HCT116 (cell line): Measurements from ENCODE around the gene OR4E2. TPM values are rescaled to one million over a fixed set of nuclear protein-coding genes. Genes with fewer than 3 reads are reported as not detected.

Experiments used
- ATAC-seq: fragments of 200-7000 bp; cut with Tn5 transposase; 2 replicates; pipeline ENCODE4 v1.9.1; 2020; ENCODE audit warnings: mild to moderate bottlenecking, moderate library complexity
- BruUV-seq: library from RNA; stranded (reverse); fragments of 400-500 nt; replicated peaks from 2 replicates; lab custom pipeline; 2021; lab: Mats Ljungman, UMichigan
- CTCF ChIA-PET: fragments of 300-600 bp; sonication (Branson Sonifier 250); formaldehyde crosslinking; loops from one replicate; lab custom pipeline; 2021; ENCODE audit warnings: antibody characterized with exemption; lab: Charles Lee
- POLR2A ChIA-PET: fragments of 300-600, 350-600 bp; sonication (Branson Sonifier 250); formaldehyde crosslinking; loops from one replicate; lab custom pipeline; 2021; ENCODE audit warnings: antibody characterized with exemption; lab: Charles Lee
- RAD21 ChIA-PET, 2 experiments: fragments of 300-600 bp; sonication (Branson Sonifier 250); formaldehyde crosslinking; loops; one replicate each; lab custom pipeline; 2023; ENCODE audit warnings: low total read pairs in 2 of 2; ENCODE audit not compliant: uncharacterized antibody in 2 of 2, unreplicated experiment in 2 of 2, low non-redundant PET in 1 of 2; lab: Charles Lee
- DNase-seq: peaks from one replicate; pipeline ENCODE4 v3.0.0-alpha.2; 2010; ENCODE audit warnings: low read depth, low spot score
- H2AFZ ChIP-seq: fragments of 200-600 bp; shearing (Covaris generic), sonication (generic); 2 replicates; pipeline ENCODE4 v1.6.1; 2017; ENCODE audit warnings: low read depth, mixed run types, mixed read lengths, antibody characterized with exemption, low read length; ENCODE audit not compliant: poor library complexity, severe bottlenecking
- H3K27ac ChIP-seq: 2 replicates; pipeline ENCODE4 v1.5.1; 2012; ENCODE audit warnings: low read depth, low read length
- H3K27me3 ChIP-seq: fragments of 200-600 bp; sonication (generic); 2 replicates; pipeline ENCODE4 v1.6.1; 2016; ENCODE audit warnings: mixed run types, low read length, mixed read lengths; ENCODE audit not compliant: insufficient read depth
- H3K36me3 ChIP-seq, 2 experiments: fragments of 200-500 bp in 1 of 2; fragments of 200-600 bp in 1 of 2; sonication (Bioruptor generic) in 1 of 2; sonication (generic) in 1 of 2; 2 replicates each; pipeline versions ENCODE4 v1.5.1 to v1.6.1; 2014 to 2016; ENCODE audit warnings: low read length in 2 of 2, inconsistent platforms in 1 of 2, mixed read lengths in 1 of 2, mixed run types in 1 of 2; ENCODE audit not compliant: insufficient read depth in 2 of 2, control insufficient read depth in 1 of 2
- H3K4me1 ChIP-seq, 2 experiments: fragments of 200-600 bp in 1 of 2; sonication (generic) in 1 of 2; 2 replicates each; pipeline versions ENCODE4 v1.5.1 to v1.6.1; 2012 to 2017; ENCODE audit warnings: low read length in 2 of 2, inconsistent platforms in 1 of 2, mild to moderate bottlenecking in 1 of 2, mixed read lengths in 1 of 2, mixed run types in 1 of 2, moderate library complexity in 1 of 2; ENCODE audit not compliant: insufficient read depth in 2 of 2, control insufficient read depth in 1 of 2
- H3K4me2 ChIP-seq: fragments of 200-600 bp; sonication (generic); 2 replicates; pipeline ENCODE4 v1.6.1; 2017; ENCODE audit warnings: mixed run types, low read length, mixed read lengths
- H3K4me3 ChIP-seq, 2 experiments: fragments of 200-600 bp in 1 of 2; sonication (generic) in 1 of 2; replicated peaks in 1 of 2; 2 replicates each; pipeline ENCODE4 v1.5.1; 2011 to 2016; ENCODE audit warnings: low read length in 2 of 2, control low read depth in 1 of 2, low read depth in 1 of 2, mild to moderate bottlenecking in 1 of 2, mixed read lengths in 1 of 2, mixed run types in 1 of 2
- H3K79me2 ChIP-seq: fragments of 200-600 bp; sonication (generic); 2 replicates; pipeline ENCODE4 v1.6.1; 2017; ENCODE audit warnings: mild to moderate bottlenecking, mixed run types, low read length, moderate library complexity, mixed read lengths; ENCODE audit not compliant: insufficient read depth
- H3K9ac ChIP-seq: fragments of 200-600 bp; sonication (generic); 2 replicates; pipeline ENCODE4 v1.6.1; 2016; ENCODE audit warnings: low read length, mixed read lengths
- H3K9me2 ChIP-seq: fragments of 200-600 bp; sonication (generic), shearing (Covaris generic); 2 replicates; pipeline ENCODE4 v1.6.1; 2017; ENCODE audit warnings: mixed run types, mild to moderate bottlenecking, moderate library complexity; ENCODE audit not compliant: insufficient read depth
- H3K9me3 ChIP-seq, 2 experiments: fragments of 200-500 bp in 1 of 2; fragments of 200-600 bp in 1 of 2; sonication (Bioruptor generic) in 1 of 2; sonication (generic) in 1 of 2; 2 replicates each; pipeline ENCODE4 v1.6.1; 2014 to 2017; ENCODE audit warnings: low read length in 2 of 2, mixed read lengths in 2 of 2, inconsistent platforms in 1 of 2, low read depth in 1 of 2, mild to moderate bottlenecking in 1 of 2, mixed run types in 1 of 2, moderate library complexity in 1 of 2; ENCODE audit not compliant: control insufficient read depth in 1 of 2, insufficient read depth in 1 of 2
- H4K20me1 ChIP-seq: fragments of 200-600 bp; sonication (generic), shearing (Covaris generic); 2 replicates; pipeline ENCODE4 v1.6.1; 2017; ENCODE audit warnings: mixed run types, mild to moderate bottlenecking, moderate library complexity; ENCODE audit not compliant: insufficient read depth
- ATF3 ChIP-seq: IDR thresholded peaks from 2 replicates; pipeline ENCODE4 v1.6.1; 2012
- CBX3 ChIP-seq: IDR thresholded peaks from 2 replicates; pipeline ENCODE4 v1.6.1; 2012; ENCODE audit warnings: low read depth
- CTCF ChIP-seq, 3 experiments: fragments of 200-600 bp in 1 of 3; sonication (generic) in 1 of 3; IDR thresholded peaks in 2 of 3; conservative IDR thresholded peaks in 1 of 3; 2 replicates each; pipeline ENCODE4 v1.5.1; 2012 to 2017; ENCODE audit warnings: low read depth in 2 of 3, low read length in 2 of 3, antibody characterized with exemption in 1 of 3, borderline replicate concordance in 1 of 3, control low read depth in 1 of 3, mild to moderate bottlenecking in 1 of 3, mixed read lengths in 1 of 3, mixed run types in 1 of 3, moderate library complexity in 1 of 3; ENCODE audit not compliant: insufficient read depth in 1 of 3
- EGR1 ChIP-seq: IDR thresholded peaks from 2 replicates; pipeline ENCODE4 v1.6.1; 2012; ENCODE audit warnings: low read depth
- ELF1 ChIP-seq: IDR thresholded peaks from 2 replicates; pipeline ENCODE4 v1.6.1; 2012; ENCODE audit warnings: low read depth, borderline replicate concordance
- EZH2 ChIP-seq: fragments of 200-600 bp; sonication (generic); IDR thresholded peaks from 2 replicates; pipeline ENCODE4 v1.6.1; 2017; ENCODE audit warnings: antibody characterized with exemption, mixed run types
- EZH2phosphoT487 ChIP-seq: fragments of 200-600 bp; IDR thresholded peaks from 2 replicates; pipeline ENCODE4 v1.6.1; 2018; ENCODE audit warnings: antibody characterized with exemption, borderline replicate concordance
- FOSL1 ChIP-seq: IDR thresholded peaks from 2 replicates; pipeline ENCODE4 v1.6.1; 2012; ENCODE audit warnings: low read depth
- JUND ChIP-seq: IDR thresholded peaks from 2 replicates; pipeline ENCODE4 v1.6.1; 2012
- POLR2A ChIP-seq: IDR thresholded peaks from 2 replicates; pipeline ENCODE4 v1.7.0; 2011; ENCODE audit warnings: borderline replicate concordance; ENCODE audit not compliant: insufficient read depth, insufficient read length; ENCODE audit errors: extremely low read depth
- POLR2AphosphoS5 ChIP-seq: IDR thresholded peaks from 2 replicates; pipeline ENCODE4 v1.6.1; 2011; ENCODE audit warnings: mild to moderate bottlenecking, low read depth, low read length, moderate library complexity
- SIN3A ChIP-seq: IDR thresholded peaks from 2 replicates; pipeline ENCODE4 v1.6.1; 2012; ENCODE audit warnings: low read depth
- TCF7L2 ChIP-seq: IDR thresholded peaks from 2 replicates; pipeline ENCODE4 v1.7.0; 2011; ENCODE audit warnings: borderline replicate concordance, inconsistent platforms; ENCODE audit not compliant: insufficient read depth, insufficient read length; ENCODE audit errors: extremely low read depth
- ZBTB33 ChIP-seq: IDR thresholded peaks from 2 replicates; pipeline ENCODE4 v1.6.1; 2011; ENCODE audit warnings: mild to moderate bottlenecking, low read length, moderate library complexity; ENCODE audit not compliant: insufficient replicate concordance; ENCODE audit errors: extremely low read depth
- ZFX ChIP-seq: fragments of 450-650 bp; IDR thresholded peaks from 2 replicates; pipeline ENCODE4 v1.6.1; 2017
- ZNF274 ChIP-seq: fragments of 200-500 bp; sonication (Bioruptor generic); IDR thresholded peaks from 2 replicates; pipeline ENCODE4 v1.6.1; 2014; ENCODE audit warnings: mild to moderate bottlenecking, low read depth, low read length, inconsistent platforms
- intact Hi-C: fragments of 100-400 bp; cut with micrococcal nuclease; formaldehyde crosslinking; loops from 2 replicates; pipeline ENCODE4 v1.10.0; 2022
- total RNA-seq: library from RNA; stranded (reverse); gene quantifications from one replicate; pipeline ENCODE4 v1.2.1, GENCODE V29; 2021; ENCODE audit not compliant: unreplicated experiment

OR4E2 gene
- total RNA-seq, 1 experiment from 2014 or later, result not detected

GRCh38 chr14:21699551-21699950, 45.9 kb downstream of the OR4E2 start:
- Histone ChIP-seq H3K36me3 (no peaks in the 10 kb centered on the region), H3K9me3 (no peaks in the 10 kb centered on the region), H3K4me2 (no peak overlapping the region), H3K79me2 (no peaks in the 10 kb centered on the region), H3K9me2 (no peaks in the 10 kb centered on the region), H2AFZ (no peak overlapping the region), H3K27me3 (peaks cover 22% of the 10 kb centered on the region; the same call in 1 of the 2 replicates), H3K4me3 (no peak overlapping the region), H4K20me1 (no peaks in the 10 kb centered on the region)
- CTCF ChIA-PET, result no interaction called here
- no TSS peak for BruUV-seq
- POLR2A ChIA-PET, result no interaction called here
- DNase-seq (no peak), ATAC-seq (no peak)
- TF ChIP-seq POLR2AphosphoS5 (no peak), ZFX (no peak), ATF3 (no peak), SIN3A (no peak), FOSL1 (no peak), ELF1 (no peak), EZH2 (no peak), TCF7L2 (no peak), EZH2phosphoT487 (no peak), CBX3 (no peak), JUND (no peak), ZBTB33 (no peak), CTCF (IDR thresholded peaks at IDR 0.05 in 2 of 3, conservative IDR thresholded peaks at IDR 0.05 in 1 of 3; ENCODE audit: borderline replicate concordance in 1 of 3, insufficient read depth in 1 of 3, low read depth in 2 of 3, low read length in 2 of 3) (no peak), POLR2A (no peak), ZNF274 (no peak), EGR1 (no peak)
- TF ChIP-seq, all 23 proteins: peak for 0
- H3K27ac ChIP-seq, result no peak overlapping the region
- intact Hi-C loops, result no loop called here
- no peak overlapping the region for H3K9ac ChIP-seq
- no peaks in the 10 kb centered on the region for H3K4me1 ChIP-seq
- RAD21 ChIA-PET, result no interaction called here
